Head of caudate nucleus (tissue), 42 donors: Measurements from ENCODE around the gene POU2F1.
"Not testable (repeated sequence)": the region's sequence is repeated elsewhere in the genome, so short reads cannot be mapped to it uniquely, and the experiment has no call there.

ENCODE experiments used
- DNase-seq, 42 donors: peaks; one replicate each; pipeline versions ENCODE4 v3.0.0 to v3.0.0-alpha.2; 2020 to 2021; ENCODE audit warnings: mixed read lengths in 7 of 42
- intact Hi-C: fragments of 100-400 bp; cut with DNase I; formaldehyde crosslinking; loops from one replicate; pipeline ENCODE4 v1.15.0; 2022

Gene POU2F1

GRCh38 chr1:167224734-167225235, 4.1 kb downstream of the POU2F1 start:
- intact Hi-C loops, result loop anchor here (10.0 kb wide), 2 partner anchors 380 to 710 kb away; partner anchors contain the start of genes DCAF6 and MPC2

GRCh38 chr1:167225920-167226319, 5.2 kb downstream of the POU2F1 start:
- no peak for DNase-seq
- intact Hi-C loops, result loop anchor here (10.0 kb wide), 2 partner anchors 381 to 709 kb away; partner anchors contain the start of genes DCAF6 and MPC2

More at GRCh38 chr1:167224734-167225235, 4.1 kb downstream of the POU2F1 start:
- not testable (repeated sequence) for DNase-seq

- intact Hi-C loops, result loop anchor here (10.0 kb wide), 2 partner anchors 383 to 707 kb away; partner anchors contain the start of genes DCAF6 and MPC2
These were observed 7.3 kb downstream of the POU2F1 start for GRCh38 chr1:167227934-167228378.

GRCh38 chr1:167229719-167230385, 9.2 kb downstream of the POU2F1 start:
- intact Hi-C loops, result loop anchor here (10.0 kb wide), 2 partner anchors 385 to 705 kb away; partner anchors contain the start of genes DCAF6 and MPC2
- DNase-seq, result no peak

More at GRCh38 chr1:167227934-167228378, 7.3 kb downstream of the POU2F1 start:
- DNase-seq, result no peak

- intact Hi-C loops, result no loop called here
- DNase-seq, result no peak
These were observed 9.8 kb downstream of the POU2F1 start for GRCh38 chr1:167230437-167230836.

- intact Hi-C loops, result no loop called here
- DNase-seq, result no peak
These were observed 11.3 kb downstream of the POU2F1 start for GRCh38 chr1:167231873-167232450.

- intact Hi-C loops, result no loop called here
- DNase-seq, result no peak
These were observed 12.1 kb downstream of the POU2F1 start for GRCh38 chr1:167232801-167233200.

GRCh38 chr1:167233373-167233772, 12.7 kb downstream of the POU2F1 start:
- intact Hi-C loops, result no loop called here
- no peak for DNase-seq

GRCh38 chr1:167237000-167237399, 16.3 kb downstream of the POU2F1 start:
- intact Hi-C loops, result no loop called here

GRCh38 chr1:167238713-167239112, 18.0 kb downstream of the POU2F1 start:
- no peak for DNase-seq
- intact Hi-C loops, result no loop called here

More at GRCh38 chr1:167237000-167237399, 16.3 kb downstream of the POU2F1 start:
- no peak for DNase-seq

- intact Hi-C loops, result no loop called here
These were observed 18.6 kb downstream of the POU2F1 start for GRCh38 chr1:167239257-167239656.

GRCh38 chr1:167244244-167244643, 23.6 kb downstream of the POU2F1 start:
- no peak for DNase-seq
- intact Hi-C loops, result no loop called here

More at GRCh38 chr1:167239257-167239656, 18.6 kb downstream of the POU2F1 start:
- DNase-seq, result no peak

GRCh38 chr1:167245168-167245567, 24.5 kb downstream of the POU2F1 start:
- intact Hi-C loops, DNase-seq: not testable (repeated sequence)

- intact Hi-C loops, result no loop called here
These were observed 26.3 kb downstream of the POU2F1 start for GRCh38 chr1:167246971-167247370.

GRCh38 chr1:167247754-167248153, 27.1 kb downstream of the POU2F1 start:
- intact Hi-C loops, result no loop called here
- DNase-seq, result no peak

More at GRCh38 chr1:167246971-167247370, 26.3 kb downstream of the POU2F1 start:
- DNase-seq, result no peak

- DNase-seq, result no peak
- intact Hi-C loops, result no loop called here
These were observed 28.3 kb downstream of the POU2F1 start for GRCh38 chr1:167248707-167249642.

GRCh38 chr1:167249702-167250101, 29.0 kb downstream of the POU2F1 start:
- intact Hi-C loops, result no loop called here
- no peak for DNase-seq

- DNase-seq, result no peak
- intact Hi-C loops, result no loop called here
These were observed 29.8 kb downstream of the POU2F1 start for GRCh38 chr1:167250482-167250881.

- no peak for DNase-seq
- intact Hi-C loops, result no loop called here
These were observed 30.8 kb downstream of the POU2F1 start for GRCh38 chr1:167251472-167251871.
